SK-N-SH treated with all-trans-retinoic acid at 6 μM for 48 hours (cell line): ENCODE results near the gene RTRAF.

Experiments used
- ATAC-seq: fragments of 200-7000 bp; cut with Tn5 transposase; 3 replicates; pipeline ENCODE4 v1.9.1; 2020; ENCODE audit warnings: mild to moderate bottlenecking, moderate library complexity
- ARNTL ChIP-seq: fragments of 450-650 bp; formaldehyde crosslinking; IDR thresholded peaks from 2 replicates; pipeline ENCODE4 v1.5.0; 2020; ENCODE audit warnings: low read depth, mild to moderate bottlenecking, moderate library complexity, borderline replicate concordance
- CSDC2 ChIP-seq: fragments of 250-450 bp; sonication (Bioruptor Pico); IDR thresholded peaks from 2 replicates; pipeline ENCODE4 v1.5.0; 2020; ENCODE audit warnings: mild to moderate bottlenecking, moderate library complexity
- GLIS3 ChIP-seq: fragments of 250-450 bp; sonication (Bioruptor Pico); IDR thresholded peaks from 2 replicates; pipeline ENCODE4 v1.5.0; 2020; ENCODE audit warnings: mild to moderate bottlenecking, moderate library complexity
- ISL1 ChIP-seq: fragments of 250-450 bp; sonication (Bioruptor Pico); IDR thresholded peaks from 2 replicates; pipeline ENCODE4 v2.1.2; 2022; ENCODE audit warnings: mild to moderate bottlenecking, moderate library complexity
- OSR1 ChIP-seq: fragments of 250-450 bp; sonication (Bioruptor Pico); IDR thresholded peaks from 2 replicates; pipeline ENCODE4 v1.8.0; 2022; ENCODE audit warnings: moderate library complexity, mild to moderate bottlenecking, inconsistent platforms
- PPARA ChIP-seq: fragments of 250-450 bp; sonication (Bioruptor Pico); IDR thresholded peaks from 2 replicates; pipeline ENCODE4 v1.5.0; 2020; ENCODE audit warnings: mild to moderate bottlenecking, borderline replicate concordance
- SNAI2 ChIP-seq: fragments of 250-450 bp; sonication (Bioruptor Pico); IDR thresholded peaks from 2 replicates; pipeline ENCODE4 v1.5.0; 2020; ENCODE audit warnings: mild to moderate bottlenecking, moderate library complexity
- TCF4 ChIP-seq: fragments of 250-450 bp; sonication (Bioruptor Pico); IDR thresholded peaks from 2 replicates; pipeline ENCODE4 v1.8.0; 2021; ENCODE audit warnings: mild to moderate bottlenecking, moderate library complexity, borderline replicate concordance
- TOX ChIP-seq: fragments of 250-450 bp; sonication (Bioruptor Pico); IDR thresholded peaks from 2 replicates; pipeline ENCODE4 v1.8.0; 2021; ENCODE audit warnings: mild to moderate bottlenecking, moderate library complexity, borderline replicate concordance
- ZC3H10 ChIP-seq: fragments of 250-450 bp; sonication (Bioruptor Pico); IDR thresholded peaks from 2 replicates; pipeline ENCODE4 v1.5.1; 2021; ENCODE audit warnings: mild to moderate bottlenecking, moderate library complexity
- ZFP3 ChIP-seq: fragments of 250-450 bp; sonication (Bioruptor Pico); IDR thresholded peaks from 2 replicates; pipeline ENCODE4 v1.5.0; 2020; ENCODE audit warnings: mild to moderate bottlenecking, moderate library complexity
- ZFP30 ChIP-seq: fragments of 450-650 bp; formaldehyde crosslinking; IDR thresholded peaks from 2 replicates; pipeline ENCODE4 v1.5.0; 2022; ENCODE audit warnings: mild to moderate bottlenecking, moderate library complexity
- ZNF70 ChIP-seq: fragments of 450-650 bp; formaldehyde crosslinking; IDR thresholded peaks from 2 replicates; pipeline ENCODE4 v1.5.0; 2020; ENCODE audit warnings: mild to moderate bottlenecking, moderate library complexity
- ZNF8 ChIP-seq: fragments of 450-650 bp; formaldehyde crosslinking; IDR thresholded peaks from 2 replicates; pipeline ENCODE4 v1.5.0; 2020; ENCODE audit warnings: mild to moderate bottlenecking, moderate library complexity
- TF ChIP-seq, protein P1 (sequence below): fragments of 250-450 bp; sonication (Bioruptor Pico); IDR thresholded peaks from 2 replicates; pipeline ENCODE4 v1.5.1; 2020; ENCODE audit warnings: low read depth, mild to moderate bottlenecking, moderate library complexity
- TF ChIP-seq, protein P2 (sequence below): fragments of 250-450 bp; sonication (Bioruptor Pico); IDR thresholded peaks from 2 replicates; pipeline ENCODE4 v1.8.0; 2020; ENCODE audit warnings: mild to moderate bottlenecking, moderate library complexity, borderline replicate concordance
- TF ChIP-seq, protein P3 (sequence below): fragments of 250-450 bp; sonication (Bioruptor Pico); IDR thresholded peaks from 2 replicates; pipeline ENCODE4 v1.5.1; 2021; ENCODE audit warnings: mild to moderate bottlenecking, moderate library complexity
- TF ChIP-seq, protein P4 (sequence below): fragments of 250-450 bp; sonication (Bioruptor Pico); IDR thresholded peaks from 2 replicates; pipeline ENCODE4 v1.8.0; 2021; ENCODE audit warnings: low read depth, mild to moderate bottlenecking, moderate library complexity, borderline replicate concordance
- TF ChIP-seq, protein P5 (sequence below): fragments of 250-450 bp; sonication (Bioruptor Pico); IDR thresholded peaks from 2 replicates; pipeline ENCODE4 v1.5.0; 2020; ENCODE audit warnings: mild to moderate bottlenecking, moderate library complexity

The RTRAF gene

DNA sequence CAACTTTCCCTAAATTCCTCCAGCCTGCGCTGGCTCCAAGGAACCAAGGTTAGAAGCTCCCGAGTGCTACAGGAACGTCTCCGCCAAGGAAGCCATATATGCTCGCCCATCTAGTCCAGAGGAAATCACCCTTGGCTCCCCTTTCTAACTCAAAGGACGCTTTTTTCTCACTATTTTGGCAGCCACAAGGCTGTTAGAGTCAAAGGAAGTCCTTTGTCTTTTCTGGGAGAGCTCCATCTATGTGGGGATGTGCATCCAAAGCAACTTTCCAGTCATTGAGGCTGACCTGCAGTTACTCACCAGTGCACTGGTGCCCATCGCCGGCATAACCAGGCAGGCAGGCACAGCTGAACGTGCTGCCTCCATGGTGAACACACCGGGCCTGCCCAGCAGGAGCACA lies 37.6 kb downstream of the RTRAF start (continued):
- TF ChIP-seq, protein P1, sequence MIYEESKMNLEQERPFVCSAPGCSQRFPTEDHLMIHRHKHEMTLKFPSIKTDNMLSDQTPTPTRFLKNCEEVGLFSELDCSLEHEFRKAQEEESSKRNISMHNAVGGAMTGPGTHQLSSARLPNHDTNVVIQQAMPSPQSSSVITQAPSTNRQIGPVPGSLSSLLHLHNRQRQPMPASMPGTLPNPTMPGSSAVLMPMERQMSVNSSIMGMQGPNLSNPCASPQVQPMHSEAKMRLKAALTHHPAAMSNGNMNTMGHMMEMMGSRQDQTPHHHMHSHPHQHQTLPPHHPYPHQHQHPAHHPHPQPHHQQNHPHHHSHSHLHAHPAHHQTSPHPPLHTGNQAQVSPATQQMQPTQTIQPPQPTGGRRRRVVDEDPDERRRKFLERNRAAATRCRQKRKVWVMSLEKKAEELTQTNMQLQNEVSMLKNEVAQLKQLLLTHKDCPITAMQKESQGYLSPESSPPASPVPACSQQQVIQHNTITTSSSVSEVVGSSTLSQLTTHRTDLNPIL (CRISPR knock-in tag), result no peak
- TF ChIP-seq ISL1 (CRISPR knock-in tag), result no peak
- no peak for TF ChIP-seq GLIS3
- no peak for TF ChIP-seq ZFP3

DNA sequence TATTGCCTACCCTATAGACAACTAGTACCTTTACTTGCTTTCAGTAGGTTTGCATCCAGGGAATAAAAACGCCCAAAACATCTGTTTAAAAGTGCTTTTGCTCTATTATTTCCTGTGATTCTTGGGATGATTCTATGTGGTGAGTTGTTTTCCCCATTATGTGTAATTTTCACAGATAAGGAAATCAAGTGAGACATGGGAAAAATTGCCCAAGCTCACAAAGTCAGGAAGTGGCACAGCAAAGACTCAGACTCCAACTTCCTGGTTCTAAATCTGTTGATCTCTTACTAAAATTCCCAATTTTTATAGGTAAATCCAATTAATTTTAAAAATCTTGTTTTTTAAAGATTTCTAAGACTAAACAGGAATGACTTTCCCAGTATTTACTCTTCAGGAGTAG lies 40.5 kb downstream of the RTRAF start:
- ATAC-seq, result no peak
- TF ChIP-seq ZFP30, result no peak
- no peak for TF ChIP-seq ZNF70 (CRISPR knock-in tag)
- TF ChIP-seq ARNTL (CRISPR knock-in tag), result no peak
- TF ChIP-seq, protein P2, sequence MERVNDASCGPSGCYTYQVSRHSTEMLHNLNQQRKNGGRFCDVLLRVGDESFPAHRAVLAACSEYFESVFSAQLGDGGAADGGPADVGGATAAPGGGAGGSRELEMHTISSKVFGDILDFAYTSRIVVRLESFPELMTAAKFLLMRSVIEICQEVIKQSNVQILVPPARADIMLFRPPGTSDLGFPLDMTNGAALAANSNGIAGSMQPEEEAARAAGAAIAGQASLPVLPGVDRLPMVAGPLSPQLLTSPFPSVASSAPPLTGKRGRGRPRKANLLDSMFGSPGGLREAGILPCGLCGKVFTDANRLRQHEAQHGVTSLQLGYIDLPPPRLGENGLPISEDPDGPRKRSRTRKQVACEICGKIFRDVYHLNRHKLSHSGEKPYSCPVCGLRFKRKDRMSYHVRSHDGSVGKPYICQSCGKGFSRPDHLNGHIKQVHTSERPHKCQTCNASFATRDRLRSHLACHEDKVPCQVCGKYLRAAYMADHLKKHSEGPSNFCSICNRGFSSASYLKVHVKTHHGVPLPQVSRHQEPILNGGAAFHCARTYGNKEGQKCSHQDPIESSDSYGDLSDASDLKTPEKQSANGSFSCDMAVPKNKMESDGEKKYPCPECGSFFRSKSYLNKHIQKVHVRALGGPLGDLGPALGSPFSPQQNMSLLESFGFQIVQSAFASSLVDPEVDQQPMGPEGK (CRISPR knock-in tag), result no peak
- TF ChIP-seq CSDC2 (CRISPR knock-in tag), result no peak
- no peak for TF ChIP-seq ZNF8
- TF ChIP-seq ZC3H10 (CRISPR knock-in tag), result no peak
- no peak for TF ChIP-seq GLIS3
- no peak for TF ChIP-seq SNAI2 (CRISPR knock-in tag)
- TF ChIP-seq TOX (CRISPR knock-in tag), result no peak
- no peak for TF ChIP-seq ZFP3
- TF ChIP-seq, protein P3, sequence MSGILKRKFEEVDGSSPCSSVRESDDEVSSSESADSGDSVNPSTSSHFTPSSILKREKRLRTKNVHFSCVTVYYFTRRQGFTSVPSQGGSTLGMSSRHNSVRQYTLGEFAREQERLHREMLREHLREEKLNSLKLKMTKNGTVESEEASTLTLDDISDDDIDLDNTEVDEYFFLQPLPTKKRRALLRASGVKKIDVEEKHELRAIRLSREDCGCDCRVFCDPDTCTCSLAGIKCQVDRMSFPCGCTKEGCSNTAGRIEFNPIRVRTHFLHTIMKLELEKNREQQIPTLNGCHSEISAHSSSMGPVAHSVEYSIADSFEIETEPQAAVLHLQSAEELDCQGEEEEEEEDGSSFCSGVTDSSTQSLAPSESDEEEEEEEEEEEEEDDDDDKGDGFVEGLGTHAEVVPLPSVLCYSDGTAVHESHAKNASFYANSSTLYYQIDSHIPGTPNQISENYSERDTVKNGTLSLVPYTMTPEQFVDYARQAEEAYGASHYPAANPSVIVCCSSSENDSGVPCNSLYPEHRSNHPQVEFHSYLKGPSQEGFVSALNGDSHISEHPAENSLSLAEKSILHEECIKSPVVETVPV (CRISPR knock-in tag), result no peak
- TF ChIP-seq PPARA (CRISPR knock-in tag), result no peak

DNA sequence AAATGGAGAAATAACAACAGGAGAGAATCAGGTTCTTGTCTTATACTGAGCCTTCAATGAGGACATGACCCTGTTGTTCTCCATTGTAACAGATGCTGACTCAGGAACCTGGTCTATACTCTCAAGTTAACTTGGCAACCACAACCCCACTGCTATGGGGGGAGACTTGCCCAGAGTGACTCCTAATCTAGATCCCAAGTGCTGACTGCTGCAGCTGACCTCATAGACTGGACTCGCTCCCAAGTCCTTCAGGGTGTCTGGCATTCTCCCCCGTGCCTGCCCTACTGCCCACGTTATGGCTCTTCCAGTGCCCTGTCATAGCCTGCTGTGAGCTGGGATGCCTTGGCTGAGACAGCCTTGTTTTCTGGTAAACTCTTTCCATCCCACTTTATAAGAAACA lies 42.4 kb downstream of the RTRAF start:
- TF ChIP-seq TCF4 (CRISPR knock-in tag) (no peak), SNAI2 (CRISPR knock-in tag) (no peak), ZFP3 (no peak), TOX (CRISPR knock-in tag) (no peak), OSR1 (CRISPR knock-in tag) (no peak), GLIS3 (no peak), PPARA (CRISPR knock-in tag) (no peak)
- TF ChIP-seq, protein P4, sequence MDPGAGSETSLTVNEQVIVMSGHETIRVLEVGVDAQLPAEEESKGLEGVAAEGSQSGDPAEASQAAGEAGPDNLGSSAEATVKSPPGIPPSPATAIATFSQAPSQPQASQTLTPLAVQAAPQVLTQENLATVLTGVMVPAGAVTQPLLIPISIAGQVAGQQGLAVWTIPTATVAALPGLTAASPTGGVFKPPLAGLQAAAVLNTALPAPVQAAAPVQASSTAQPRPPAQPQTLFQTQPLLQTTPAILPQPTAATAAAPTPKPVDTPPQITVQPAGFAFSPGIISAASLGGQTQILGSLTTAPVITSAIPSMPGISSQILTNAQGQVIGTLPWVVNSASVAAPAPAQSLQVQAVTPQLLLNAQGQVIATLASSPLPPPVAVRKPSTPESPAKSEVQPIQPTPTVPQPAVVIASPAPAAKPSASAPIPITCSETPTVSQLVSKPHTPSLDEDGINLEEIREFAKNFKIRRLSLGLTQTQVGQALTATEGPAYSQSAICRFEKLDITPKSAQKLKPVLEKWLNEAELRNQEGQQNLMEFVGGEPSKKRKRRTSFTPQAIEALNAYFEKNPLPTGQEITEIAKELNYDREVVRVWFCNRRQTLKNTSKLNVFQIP (CRISPR knock-in tag), result no peak
- TF ChIP-seq, protein P5, sequence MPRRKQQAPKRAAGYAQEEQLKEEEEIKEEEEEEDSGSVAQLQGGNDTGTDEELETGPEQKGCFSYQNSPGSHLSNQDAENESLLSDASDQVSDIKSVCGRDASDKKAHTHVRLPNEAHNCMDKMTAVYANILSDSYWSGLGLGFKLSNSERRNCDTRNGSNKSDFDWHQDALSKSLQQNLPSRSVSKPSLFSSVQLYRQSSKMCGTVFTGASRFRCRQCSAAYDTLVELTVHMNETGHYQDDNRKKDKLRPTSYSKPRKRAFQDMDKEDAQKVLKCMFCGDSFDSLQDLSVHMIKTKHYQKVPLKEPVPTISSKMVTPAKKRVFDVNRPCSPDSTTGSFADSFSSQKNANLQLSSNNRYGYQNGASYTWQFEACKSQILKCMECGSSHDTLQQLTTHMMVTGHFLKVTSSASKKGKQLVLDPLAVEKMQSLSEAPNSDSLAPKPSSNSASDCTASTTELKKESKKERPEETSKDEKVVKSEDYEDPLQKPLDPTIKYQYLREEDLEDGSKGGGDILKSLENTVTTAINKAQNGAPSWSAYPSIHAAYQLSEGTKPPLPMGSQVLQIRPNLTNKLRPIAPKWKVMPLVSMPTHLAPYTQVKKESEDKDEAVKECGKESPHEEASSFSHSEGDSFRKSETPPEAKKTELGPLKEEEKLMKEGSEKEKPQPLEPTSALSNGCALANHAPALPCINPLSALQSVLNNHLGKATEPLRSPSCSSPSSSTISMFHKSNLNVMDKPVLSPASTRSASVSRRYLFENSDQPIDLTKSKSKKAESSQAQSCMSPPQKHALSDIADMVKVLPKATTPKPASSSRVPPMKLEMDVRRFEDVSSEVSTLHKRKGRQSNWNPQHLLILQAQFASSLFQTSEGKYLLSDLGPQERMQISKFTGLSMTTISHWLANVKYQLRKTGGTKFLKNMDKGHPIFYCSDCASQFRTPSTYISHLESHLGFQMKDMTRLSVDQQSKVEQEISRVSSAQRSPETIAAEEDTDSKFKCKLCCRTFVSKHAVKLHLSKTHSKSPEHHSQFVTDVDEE (CRISPR knock-in tag), result no peak
- ATAC-seq, result peak; percentile 81

DNA sequence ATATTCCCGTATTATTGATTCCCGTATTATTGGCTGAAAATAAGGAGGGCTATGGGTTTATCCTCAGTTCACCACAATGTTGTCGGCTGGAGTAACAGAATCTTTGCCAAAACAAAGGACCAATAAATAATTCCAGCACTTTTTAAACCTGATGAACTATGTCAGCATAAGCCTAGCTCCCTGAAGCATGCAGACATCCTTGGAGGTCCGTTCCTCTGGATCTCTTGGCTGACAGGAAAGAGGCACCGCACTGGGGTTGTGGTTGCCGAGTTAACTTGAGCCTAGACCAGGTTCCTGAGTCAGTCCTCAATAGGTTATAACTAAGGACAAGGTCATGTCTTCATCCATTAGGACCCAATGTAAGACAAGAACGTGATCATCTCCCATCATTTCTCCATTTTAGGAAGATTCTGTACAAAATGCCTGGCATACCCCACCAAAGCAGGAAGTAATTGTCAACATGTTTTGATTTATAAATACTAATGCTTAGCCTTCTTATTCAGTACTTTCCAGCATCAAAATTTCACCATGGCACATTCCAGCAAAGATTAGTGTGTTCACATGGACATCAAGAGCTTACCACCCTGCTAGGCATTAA lies 43.0 kb downstream of the RTRAF start:
- ATAC-seq, result peak; percentile 71
- TF ChIP-seq, protein P4 (CRISPR knock-in tag), result no peak
- TF ChIP-seq, protein P1 (CRISPR knock-in tag), result no peak
- TF ChIP-seq, protein P2 (CRISPR knock-in tag), result no peak
- no peak for TF ChIP-seq SNAI2 (CRISPR knock-in tag)
- no peak for TF ChIP-seq ARNTL (CRISPR knock-in tag)
- TF ChIP-seq TOX (CRISPR knock-in tag), result no peak
- TF ChIP-seq, protein P3 (CRISPR knock-in tag), result no peak
